HG02642 (cell line): Measurements from ENCODE around the gene CDH23.

Experiments
- ATAC-seq: cut with Tn5 transposase; IDR thresholded peaks from one replicate; pipeline ENCODE4 v1.9.1; 2021; ENCODE audit warnings: mild to moderate bottlenecking; ENCODE audit not compliant: unreplicated experiment, poor library complexity

CDH23 gene

DNA sequence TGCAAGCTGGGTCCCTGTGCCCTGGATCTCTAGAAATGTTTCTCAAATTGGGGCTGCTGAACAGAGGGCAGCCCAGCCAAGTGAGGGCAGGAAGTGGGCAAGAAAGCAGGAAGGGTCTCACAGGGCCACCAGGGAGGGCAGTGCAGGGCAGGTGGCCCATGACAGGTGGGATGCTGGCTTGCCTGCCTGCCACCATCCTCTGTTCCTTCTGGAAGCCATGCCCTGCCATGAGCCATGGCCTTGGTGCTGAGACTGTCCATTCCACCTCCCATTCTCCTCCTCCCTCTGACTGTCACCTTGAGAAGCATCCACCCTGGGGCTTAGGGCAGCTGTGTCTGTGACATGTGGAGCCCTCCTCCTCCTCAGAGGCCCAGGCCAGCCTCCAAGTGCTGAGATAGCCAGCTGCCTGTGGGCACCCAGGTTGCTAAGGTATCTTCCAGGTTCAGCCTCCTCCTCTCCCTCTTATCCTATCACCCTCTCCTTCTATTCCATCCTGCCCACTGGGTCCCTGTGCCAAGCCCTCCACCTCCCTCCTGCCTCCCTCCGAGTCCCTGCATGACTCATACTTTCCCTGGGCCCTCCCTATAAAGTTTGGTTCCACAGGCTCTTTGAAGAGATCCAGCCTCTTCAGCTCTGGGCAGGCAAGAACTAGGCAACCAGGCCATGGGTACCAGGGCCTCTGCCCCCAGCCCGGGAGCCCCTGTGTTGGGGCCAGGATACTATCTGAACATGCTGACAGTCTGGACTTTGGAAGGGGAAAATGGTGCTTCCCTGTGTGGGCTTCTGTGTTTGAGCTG, 375.3 kb downstream of the CDH23 start:
- no peak for ATAC-seq

DNA sequence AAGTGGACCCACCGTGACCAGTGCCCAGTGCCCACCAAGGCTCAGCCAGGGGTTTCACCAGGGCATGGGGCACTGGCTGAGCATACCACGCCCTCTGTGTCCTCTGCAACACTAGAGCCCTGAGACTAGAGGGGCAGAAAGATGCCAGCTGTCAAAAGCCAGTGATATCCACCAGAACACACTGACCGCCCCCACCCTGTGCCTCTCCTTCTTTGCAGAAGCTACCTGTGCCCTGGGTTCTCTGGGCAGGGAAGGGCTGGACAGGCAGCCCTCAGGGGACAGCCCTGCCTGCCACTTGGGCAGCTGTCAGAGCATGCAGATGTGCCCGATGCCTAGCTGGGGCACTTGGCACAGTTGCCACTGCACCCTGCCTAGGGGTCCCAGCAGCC, 376.1 kb downstream of the CDH23 start:
- peak; percentile 3 for ATAC-seq

DNA sequence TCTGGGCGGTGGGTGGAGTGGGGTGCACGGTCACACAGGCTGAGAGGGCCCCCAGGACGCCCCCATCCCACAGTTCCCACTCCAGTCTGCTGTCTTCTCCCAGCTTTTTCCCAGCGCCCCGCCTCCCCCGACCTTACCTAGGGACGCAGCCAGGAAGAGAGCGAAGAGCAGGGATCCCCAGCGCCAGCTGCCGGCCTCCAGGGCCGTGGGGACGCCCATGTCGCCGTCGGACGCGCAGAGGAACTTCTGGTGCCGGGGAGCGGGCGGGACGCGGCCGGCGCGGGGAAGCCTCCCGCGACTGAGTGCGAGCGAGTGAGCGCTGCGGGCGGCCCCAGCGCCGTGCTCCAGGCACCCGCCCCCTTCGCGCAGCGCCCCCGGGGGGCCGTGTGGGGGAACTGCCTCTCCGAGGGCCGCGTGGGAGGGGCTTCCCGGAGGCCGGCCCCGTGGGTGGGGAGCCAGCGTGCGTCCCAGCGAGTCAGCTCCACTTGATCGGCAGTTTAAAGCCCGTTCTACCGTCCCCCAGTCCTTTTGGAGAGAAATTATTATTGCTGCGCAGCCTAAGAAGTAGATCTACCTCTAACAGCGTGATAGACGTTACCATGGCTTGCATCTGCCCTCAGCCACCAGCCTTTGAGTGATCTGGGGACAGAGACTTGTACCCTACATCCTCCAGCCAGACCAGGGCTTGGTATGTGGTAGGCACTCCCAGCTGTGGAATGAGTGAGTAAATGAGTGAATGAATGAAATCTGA, 376.7 kb downstream of the CDH23 start, which contains the start of gene VSIR:
TSS of gene VSIR (minus strand) at position 300 of the 751 bp plus-strand sequence. CDS start at position 219, 81 bp downstream.
- ATAC-seq = peak; percentile 65

DNA sequence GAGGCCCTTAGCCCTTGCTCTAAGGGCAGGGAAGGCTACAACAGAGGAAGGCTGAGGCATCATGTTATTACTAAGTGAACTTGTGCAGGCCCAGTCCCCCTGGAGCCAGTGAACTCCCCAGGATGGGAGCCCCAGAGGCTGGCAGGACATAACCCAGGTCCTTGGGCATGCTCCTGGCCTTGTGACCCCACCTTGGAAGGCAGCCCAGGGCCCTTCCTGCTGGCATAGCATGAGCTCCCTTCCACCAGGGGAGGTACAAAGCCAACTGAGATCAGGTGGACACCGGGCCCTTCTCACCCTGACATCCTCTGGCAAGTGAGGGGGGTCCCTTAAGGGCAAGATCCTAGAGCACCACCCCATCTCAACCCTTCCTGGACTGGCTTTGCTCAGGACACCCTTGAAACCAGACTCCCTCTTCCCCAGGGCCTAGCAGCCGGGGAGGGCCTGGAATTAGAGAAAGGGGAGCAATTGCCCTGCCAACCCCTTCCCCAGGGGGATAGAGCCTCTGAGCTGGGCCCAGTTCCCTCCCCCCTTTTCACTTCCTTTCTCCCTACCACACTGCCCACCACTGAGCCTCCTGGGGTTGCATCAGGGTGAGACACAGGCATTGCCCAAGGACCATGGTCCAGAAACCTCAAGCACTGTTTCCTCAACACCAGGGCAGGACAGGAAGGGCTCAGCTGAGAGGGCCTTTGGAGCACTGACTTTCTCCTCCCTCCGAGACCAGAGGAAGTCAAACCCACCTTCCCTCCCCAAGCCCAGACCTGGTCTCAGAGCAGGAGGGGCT, 378.4 kb downstream of the CDH23 start:
- no peak for ATAC-seq

DNA sequence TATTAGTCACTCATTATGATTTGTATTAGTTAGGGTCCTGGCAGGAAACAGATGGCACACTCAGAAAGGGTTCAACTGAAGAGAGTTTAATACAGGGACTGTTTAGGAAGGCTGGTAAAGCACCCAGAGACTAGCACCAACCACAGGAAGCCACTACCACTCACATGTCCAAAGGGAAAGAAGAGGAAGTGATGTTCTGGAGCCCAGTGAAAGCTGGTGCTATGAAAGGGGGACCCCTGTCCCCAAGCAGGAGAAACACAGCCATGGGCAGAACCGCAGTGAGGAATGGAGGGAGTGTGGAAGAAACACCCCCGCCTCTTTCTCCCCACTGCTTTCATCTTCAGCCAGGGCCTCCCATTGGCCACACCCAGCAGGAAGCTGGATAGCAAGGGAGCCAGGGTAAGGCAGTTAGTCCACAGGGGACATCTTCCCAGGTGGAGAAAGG, 379.8 kb downstream of the CDH23 start:
- ATAC-seq = no peak

DNA sequence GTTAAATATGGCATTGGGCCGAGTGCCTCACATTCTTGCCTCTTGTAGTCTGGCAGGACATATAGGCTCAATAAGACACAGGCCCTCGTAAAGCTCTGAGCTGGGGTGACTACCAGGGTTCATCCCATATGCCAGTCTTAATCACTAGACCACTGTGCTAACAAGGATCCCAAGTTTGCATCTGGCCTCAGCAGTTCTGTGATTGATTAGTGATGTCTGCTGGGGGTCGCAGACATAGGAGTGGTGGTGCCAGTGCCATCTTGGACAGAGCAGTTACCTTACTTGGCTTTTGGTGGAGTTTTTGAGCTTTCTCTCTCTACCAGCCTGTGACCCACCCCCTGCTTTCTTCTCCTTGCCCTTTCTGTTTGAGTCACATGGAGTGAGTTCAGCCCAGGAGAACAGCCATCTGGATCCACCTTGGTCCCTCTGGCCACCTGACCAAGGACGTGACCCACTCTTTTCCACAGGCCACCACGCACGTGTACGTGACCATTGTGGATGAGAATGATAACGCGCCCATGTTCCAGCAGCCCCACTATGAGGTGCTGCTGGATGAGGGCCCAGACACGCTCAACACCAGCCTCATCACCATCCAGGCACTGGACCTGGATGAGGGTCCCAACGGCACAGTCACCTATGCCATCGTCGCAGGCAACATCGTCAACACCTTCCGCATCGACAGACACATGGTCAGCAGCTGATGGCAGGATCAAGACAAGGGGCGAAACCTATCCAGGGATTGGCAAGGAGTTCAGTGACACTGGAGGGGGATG, 380.7 kb downstream of the CDH23 start:
- ATAC-seq = no peak

DNA sequence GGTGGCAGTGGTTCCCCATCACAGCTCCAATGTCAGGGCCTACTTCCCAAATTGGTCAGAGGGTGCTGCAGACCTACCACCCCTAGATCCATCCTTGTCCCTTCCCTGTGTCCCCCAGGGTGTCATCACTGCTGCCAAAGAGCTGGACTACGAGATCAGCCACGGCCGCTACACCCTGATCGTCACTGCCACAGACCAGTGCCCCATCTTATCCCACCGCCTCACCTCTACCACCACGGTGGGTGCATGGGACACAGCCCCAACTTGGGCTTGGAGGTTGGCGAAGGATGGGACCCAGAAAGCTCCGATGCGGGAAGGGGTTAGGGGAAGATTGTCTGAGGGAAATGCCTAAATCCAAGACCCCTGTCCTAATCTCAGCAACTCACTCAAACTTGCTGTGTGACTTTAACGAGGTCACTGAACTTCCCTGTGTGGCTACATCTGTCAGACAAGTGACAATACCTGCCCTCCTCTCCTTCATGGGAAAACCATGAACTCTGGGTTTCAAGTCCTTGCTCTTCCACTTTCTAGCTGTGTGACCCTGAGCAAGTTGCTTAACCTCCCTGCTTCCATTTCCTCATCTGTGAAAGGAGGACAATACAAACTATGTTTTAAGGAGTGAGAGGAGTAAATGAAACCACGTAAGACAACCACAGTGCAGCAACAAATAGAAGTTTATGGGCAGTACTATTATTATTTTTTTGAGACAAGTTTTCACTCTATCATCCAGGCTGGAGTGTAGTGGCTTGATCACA, 381.5 kb downstream of the CDH23 start:
- ATAC-seq = no peak

DNA sequence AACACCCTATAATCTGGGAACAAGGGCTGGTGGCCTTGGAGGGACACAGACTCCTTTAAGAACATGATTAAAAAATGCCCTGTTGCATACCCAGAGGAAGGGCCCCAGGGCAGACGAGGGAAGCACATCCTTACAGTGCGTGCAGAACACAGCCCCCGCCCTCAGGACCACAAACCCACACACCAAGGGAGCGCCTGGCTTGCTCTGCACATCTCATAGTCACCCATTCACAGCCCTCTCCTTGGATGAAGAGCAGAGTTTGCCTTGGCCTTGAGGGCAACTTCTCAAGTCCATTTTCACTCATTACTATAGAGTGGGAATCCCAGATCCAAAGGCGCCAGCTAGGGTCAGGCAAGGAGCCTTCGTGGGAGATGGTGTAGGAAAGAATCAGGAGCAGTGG, 382.9 kb downstream of the CDH23 start:
- ATAC-seq = no peak

DNA sequence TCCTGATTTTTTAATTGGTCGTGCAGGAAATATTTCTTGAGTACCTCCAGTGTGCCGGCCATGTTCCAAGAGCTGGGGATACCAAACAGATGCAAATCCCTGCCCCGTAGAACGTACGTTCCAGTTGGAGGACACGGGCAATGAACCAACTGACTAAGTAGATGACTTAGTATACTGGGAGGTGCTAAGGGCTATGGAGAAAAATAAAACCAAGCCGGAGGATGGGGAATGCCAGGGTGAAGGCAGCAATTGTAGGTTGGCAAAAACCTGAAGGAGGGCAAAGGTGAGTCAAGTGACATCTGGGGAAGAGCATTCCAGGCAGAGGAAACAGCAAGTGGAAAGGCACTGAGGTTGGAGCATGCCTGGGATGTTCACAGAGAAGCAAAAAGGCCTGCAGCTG, 383.4 kb downstream of the CDH23 start:
- ATAC-seq = no peak

DNA sequence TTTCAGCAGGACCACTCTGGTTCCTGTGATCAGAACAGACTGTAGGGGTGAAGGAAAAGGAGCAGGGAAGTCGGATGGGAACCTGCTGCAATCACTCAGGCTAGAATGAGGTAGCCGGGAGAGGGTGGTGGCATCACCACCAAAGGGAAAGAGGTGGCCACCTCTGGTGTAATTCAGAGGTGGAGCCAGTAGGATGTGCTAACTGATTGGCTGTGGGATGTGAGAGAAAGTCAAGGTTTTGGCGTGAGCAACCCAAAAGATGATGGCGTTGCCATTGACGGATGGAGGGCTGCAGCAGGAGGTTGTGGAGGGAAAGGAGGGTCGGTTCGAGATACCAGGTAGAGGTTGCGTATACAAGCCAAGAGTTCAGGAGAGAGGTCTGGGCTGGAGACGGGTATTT, 384.0 kb downstream of the CDH23 start:
- ATAC-seq = no peak

DNA sequence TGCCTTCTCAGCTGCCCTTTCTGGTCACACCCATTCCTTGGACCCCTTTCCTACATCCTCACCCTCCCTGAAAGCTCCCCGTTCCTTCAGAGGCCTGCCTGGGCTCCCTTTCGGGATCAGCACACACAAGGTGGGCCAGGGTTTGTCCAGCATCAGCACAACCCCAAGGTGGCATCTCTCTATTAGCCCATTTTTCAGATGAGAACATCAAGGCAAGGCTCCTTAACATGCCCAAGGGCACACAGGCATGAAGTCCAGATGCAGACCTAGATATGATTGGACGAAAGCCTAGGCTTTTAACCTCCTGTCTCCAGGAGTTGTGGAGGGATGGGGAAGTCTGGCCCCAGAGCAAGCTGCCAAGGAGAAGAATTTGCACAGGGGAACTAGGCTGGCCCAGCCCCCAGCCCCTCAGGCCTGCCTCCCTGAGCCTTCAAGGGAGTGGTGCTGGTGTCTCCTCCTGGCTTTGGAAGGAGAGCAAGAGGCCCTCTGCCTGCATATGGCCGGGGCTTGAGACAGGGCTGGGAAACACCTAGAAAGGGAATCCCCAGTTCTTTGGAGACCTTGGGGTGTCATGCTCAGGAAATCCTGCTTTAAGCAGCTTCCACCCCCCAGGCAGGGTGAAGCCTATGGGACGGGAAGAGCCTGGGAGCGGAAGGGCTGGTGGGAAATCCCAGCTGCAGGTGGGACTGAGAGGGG, 385.6 kb downstream of the CDH23 start:
- ATAC-seq = no peak

DNA sequence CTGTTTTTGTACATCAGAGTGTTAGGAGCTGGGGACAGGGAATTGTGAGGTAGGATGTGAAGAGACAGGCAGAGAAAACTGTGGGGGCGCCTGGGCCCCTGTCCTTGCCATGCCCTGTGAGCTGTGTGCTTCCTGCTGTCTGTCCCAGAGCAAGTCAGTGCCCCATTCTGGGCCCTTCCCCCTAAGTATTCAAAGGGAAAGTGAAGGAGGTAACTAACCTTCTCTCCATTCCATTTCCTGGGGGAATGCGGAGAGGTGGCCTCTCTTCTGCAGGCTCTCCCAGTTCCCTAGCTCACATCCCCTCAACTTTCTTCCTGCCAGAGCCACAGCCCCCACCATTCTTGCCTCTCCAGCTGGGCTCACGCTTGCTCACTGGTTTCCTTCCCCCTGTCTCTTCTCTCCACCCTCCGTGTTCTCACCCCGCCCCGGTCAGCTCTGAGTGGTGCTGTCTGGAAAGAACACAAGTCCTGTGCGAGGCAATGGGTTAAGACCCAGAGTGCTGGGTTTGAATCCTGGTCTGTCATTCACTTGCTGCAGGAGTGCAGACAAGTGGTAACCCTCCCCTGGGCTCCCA, 386.3 kb downstream of the CDH23 start:
- no peak for ATAC-seq

DNA sequence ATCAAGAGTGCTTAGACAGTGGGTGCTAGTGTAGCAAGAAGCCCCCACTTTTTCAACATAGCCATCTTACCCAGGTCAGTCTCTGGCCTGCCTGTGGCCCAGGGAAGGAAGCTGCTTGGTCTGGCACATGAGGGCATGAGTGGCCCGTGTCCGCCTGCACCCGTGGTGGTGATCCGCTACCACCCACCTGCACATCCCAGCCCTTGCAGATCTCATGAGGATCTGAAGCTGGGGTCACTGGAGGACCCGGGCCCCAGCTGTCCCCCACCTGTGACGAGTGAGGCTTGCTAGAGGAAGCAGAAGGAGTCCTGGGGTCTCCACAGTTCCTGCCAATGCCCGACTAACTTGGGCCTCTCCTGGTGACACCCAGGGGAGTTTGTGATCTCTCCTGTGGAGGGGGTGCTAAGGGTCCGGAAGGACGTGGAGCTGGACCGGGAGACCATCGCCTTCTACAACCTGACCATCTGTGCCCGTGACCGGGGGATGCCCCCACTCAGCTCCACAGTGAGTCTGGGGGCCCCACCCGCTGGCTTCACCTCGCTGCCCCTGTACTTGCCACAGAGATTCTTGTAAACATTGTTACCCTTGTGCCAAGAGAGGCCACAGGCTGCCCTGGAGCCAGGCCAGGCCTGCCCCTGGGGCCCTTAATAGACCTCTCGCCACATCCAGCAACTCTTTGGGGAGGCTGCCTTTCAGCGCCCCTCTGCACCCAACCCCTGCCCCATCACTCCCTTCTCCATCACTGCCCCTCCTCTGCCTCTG, 387.4 kb downstream of the CDH23 start:
- ATAC-seq = no peak

DNA sequence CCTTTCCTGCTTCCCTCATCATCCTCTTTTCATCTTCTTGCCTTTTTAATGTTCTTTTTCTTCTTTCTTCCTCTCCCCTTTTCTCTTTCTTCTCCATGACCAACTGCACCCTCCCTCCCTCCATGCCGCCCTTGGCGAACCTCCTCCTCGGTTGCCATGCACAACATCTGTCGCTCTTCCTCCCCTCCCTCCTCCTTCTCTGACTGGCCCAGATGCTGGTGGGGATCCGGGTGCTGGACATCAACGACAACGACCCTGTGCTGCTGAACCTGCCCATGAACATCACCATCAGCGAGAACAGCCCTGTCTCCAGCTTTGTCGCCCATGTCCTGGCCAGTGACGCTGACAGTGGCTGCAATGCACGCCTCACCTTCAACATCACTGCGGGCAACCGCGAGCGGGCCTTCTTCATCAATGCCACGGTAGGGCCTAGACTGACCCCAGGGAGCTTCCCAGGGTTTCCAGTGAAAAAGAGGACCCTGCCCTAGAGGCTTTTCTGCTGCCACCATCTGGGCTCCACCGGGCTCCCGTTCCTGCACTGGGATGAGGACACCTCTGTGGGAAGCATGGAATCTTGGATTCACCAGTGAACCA, 388.1 kb downstream of the CDH23 start:
- no peak for ATAC-seq

DNA sequence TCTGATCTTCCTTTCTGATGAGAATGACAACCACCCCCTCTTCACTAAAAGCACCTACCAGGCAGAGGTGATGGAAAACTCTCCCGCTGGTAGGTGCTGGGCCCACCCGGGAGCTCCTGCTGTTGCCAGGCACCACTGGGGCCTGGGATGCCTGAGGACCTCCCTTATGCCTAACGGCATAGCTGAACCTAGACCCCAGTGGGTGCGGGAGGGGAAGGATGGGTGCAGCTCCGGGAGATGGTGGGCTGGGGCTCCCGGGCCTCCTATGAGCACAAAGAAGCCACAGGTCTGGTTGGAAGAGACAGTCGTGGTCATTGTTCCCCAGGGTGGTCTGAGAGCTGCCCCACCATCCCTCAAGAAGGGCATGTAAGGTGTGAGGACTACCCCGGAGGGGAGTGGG, 392.2 kb downstream of the CDH23 start:
- ATAC-seq = no peak

DNA sequence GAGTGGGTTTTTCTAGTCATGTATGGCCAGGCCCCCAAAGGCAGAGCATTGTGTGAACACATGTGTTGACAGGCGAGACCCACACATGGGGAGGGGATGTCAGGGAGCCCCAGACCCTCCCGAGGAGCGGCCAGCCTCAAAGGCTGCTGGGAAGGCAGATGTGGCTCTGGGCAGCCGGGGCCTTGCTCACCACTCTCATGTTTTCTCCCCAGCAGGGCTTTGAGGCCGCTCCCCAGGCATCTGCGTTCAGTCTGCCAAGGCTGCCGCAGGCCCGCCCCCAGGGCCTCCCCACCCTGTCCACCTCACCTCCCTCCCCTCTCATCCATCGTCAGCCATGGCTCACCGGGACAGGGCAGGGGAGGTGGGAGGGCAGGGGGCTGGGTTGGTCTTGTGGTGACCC, 393.2 kb downstream of the CDH23 start:
- ATAC-seq = no peak

DNA sequence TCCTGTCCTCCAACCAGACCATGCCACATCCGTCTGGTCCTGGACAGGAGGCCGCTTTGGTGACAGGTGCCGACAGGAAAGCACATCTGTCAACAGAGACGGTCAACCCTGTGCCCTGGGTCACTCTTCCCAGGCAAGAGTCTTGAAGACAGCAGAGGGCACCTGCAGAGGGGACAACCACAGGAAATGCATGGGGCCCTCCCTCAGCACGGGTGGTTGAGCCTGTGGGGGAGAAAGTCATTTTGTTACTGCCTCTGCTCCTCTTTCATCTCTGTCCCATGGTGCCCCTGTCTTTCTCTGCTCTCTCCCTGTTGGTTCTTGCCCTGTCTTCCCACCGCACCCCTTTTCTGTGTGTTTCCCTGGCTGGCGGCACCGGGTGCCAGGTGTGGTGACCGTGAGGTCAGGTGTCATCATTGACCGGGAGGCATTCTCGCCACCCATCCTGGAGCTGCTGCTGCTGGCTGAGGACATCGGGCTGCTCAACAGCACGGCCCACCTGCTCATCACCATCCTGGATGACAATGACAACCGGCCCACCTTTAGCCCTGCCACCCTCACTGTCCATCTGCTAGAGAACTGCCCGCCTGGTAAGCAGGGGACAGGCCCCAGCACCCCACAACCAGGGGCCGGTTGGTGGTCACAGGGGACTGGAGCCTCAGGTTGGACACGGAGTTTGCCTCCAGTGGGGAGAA, 394.2 kb downstream of the CDH23 start:
- ATAC-seq = no peak
